ENCODE measurements around the gene RMND5B. TPM values are rescaled to one million over a fixed set of nuclear protein-coding genes. Genes with fewer than 3 reads are reported as not detected.
A peak's percentile ranks its signal among the peaks of the same experiment; 100 is the strongest.

The RMND5B gene
- total RNA-seq, 1 donor from 2014 or later, result 51.3 TPM

GRCh38 chr5:178131446-178131996 is 707 bp downstream of the RMND5B start:
- TF ChIP-seq, protein P1, sequence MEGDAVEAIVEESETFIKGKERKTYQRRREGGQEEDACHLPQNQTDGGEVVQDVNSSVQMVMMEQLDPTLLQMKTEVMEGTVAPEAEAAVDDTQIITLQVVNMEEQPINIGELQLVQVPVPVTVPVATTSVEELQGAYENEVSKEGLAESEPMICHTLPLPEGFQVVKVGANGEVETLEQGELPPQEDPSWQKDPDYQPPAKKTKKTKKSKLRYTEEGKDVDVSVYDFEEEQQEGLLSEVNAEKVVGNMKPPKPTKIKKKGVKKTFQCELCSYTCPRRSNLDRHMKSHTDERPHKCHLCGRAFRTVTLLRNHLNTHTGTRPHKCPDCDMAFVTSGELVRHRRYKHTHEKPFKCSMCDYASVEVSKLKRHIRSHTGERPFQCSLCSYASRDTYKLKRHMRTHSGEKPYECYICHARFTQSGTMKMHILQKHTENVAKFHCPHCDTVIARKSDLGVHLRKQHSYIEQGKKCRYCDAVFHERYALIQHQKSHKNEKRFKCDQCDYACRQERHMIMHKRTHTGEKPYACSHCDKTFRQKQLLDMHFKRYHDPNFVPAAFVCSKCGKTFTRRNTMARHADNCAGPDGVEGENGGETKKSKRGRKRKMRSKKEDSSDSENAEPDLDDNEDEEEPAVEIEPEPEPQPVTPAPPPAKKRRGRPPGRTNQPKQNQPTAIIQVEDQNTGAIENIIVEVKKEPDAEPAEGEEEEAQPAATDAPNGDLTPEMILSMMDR (IDR thresholded peaks at IDR 0.05; ENCODE audit: partially characterized antibody, unreplicated experiment), result no peak
- Mint-ChIP-seq H3K4me1 (ENCODE audit: low read depth, unreplicated experiment) (peaks cover 4% of the 10 kb centered on the region), H3K36me3 (ENCODE audit: unreplicated experiment) (no peaks in the 10 kb centered on the region), H3K4me3 (ENCODE audit: unreplicated experiment) (peak overlapping the region; percentile 96), H3K27ac (ENCODE audit: unreplicated experiment) (peak overlapping the region; percentile 81), H3K9me3 (ENCODE audit: unreplicated experiment) (peaks cover 6% of the 10 kb centered on the region), H3K27me3 (ENCODE audit: unreplicated experiment) (peaks cover 5% of the 10 kb centered on the region)
- DNase-seq, result no peak

DNA sequence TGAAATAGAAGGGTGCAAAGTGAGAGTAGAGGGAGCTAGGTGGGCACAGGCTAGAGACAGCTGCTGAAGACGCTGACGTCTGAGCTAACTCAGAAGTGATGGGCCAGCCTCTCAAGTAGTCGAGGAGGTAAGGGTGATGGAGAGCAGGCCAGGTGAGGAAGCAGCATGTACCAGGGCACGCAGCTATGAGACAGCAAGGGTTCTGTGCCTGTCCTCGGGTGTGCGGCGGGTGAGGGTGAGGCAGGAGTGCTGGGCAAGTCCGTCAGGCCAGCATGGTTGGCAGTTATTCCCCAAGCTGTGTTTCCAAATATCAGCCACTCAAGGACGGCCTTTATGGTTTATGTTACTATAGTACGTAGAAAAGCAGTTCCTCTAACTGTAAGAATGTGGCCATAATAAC is 6.2 kb downstream of the RMND5B start:
- Mint-ChIP-seq H3K27me3 (ENCODE audit: unreplicated experiment) (peaks cover 2% of the 10 kb centered on the region), H3K4me1 (ENCODE audit: low read depth, unreplicated experiment) (no peaks in the 10 kb centered on the region), H3K27ac (ENCODE audit: unreplicated experiment) (no peak overlapping the region), H3K36me3 (ENCODE audit: unreplicated experiment) (no peaks in the 10 kb centered on the region), H3K9me3 (ENCODE audit: unreplicated experiment) (no peaks in the 10 kb centered on the region), H3K4me3 (ENCODE audit: unreplicated experiment) (no peak overlapping the region)
- no peak for DNase-seq
- TF ChIP-seq, protein P1 (IDR thresholded peaks at IDR 0.05; ENCODE audit: partially characterized antibody, unreplicated experiment), result no peak

DNA sequence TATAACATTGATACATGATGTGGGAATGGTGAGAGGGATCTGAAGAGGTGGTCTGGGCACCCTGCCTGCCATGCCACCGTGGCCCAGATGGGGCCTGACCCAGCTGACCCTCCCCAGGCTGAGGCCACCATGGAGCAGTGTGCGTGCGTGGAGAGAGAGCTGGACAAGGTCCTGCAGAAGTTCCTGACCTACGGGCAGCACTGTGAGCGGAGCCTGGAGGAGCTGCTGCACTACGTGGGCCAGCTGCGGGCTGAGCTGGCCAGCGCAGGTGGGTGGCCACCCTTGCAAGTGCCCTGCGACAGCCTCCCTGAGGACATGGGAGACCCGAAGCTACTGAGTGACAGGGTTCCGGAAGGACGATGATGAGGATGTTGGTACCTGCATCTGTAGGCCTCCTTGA is 7.2 kb downstream of the RMND5B start:
- H3K36me3 Mint-ChIP-seq (ENCODE audit: unreplicated experiment), result no peaks in the 10 kb centered on the region
- no peaks in the 10 kb centered on the region for H3K9me3 Mint-ChIP-seq (ENCODE audit: unreplicated experiment)
- no peak overlapping the region for H3K4me3 Mint-ChIP-seq (ENCODE audit: unreplicated experiment)
- TF ChIP-seq, protein P1 (IDR thresholded peaks at IDR 0.05; ENCODE audit: partially characterized antibody, unreplicated experiment), result no peak
- no peaks in the 10 kb centered on the region for H3K4me1 Mint-ChIP-seq (ENCODE audit: low read depth, unreplicated experiment)
- peaks cover 4% of the 10 kb centered on the region for H3K27me3 Mint-ChIP-seq (ENCODE audit: unreplicated experiment)
- H3K27ac Mint-ChIP-seq (ENCODE audit: unreplicated experiment), result no peak overlapping the region
- DNase-seq, result no peak

GRCh38 chr5:178141550-178141949 is 10.7 kb downstream of the RMND5B start:
- H3K4me1 Mint-ChIP-seq (ENCODE audit: low read depth, unreplicated experiment), result peaks cover 2% of the 10 kb centered on the region
- no peaks in the 10 kb centered on the region for H3K36me3 Mint-ChIP-seq (ENCODE audit: unreplicated experiment)
- no peak for DNase-seq

DNA sequence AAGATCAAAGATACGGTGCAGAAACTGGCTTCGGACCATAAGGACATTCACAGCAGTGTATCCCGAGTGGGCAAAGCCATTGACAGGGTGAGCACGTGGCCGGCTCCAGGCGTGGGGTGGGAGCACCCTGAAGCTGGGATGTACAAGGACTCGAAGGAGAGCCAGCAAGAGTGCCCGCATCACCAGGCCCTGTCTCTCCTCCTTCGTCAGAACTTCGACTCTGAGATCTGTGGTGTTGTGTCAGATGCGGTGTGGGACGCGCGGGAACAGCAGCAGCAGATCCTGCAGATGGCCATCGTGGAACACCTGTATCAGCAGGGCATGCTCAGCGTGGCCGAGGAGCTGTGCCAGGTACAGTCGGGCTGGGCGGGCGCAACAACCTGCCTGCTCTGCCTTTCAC is 11.8 kb downstream of the RMND5B start:
- DNase-seq, result no peak
- H3K36me3 Mint-ChIP-seq (ENCODE audit: unreplicated experiment), result no peaks in the 10 kb centered on the region
- H3K4me1 Mint-ChIP-seq (ENCODE audit: low read depth, unreplicated experiment), result peaks cover 2% of the 10 kb centered on the region
- TF ChIP-seq, protein P1 (IDR thresholded peaks at IDR 0.05; ENCODE audit: partially characterized antibody, unreplicated experiment), result no peak
- no peak overlapping the region for H3K27ac Mint-ChIP-seq (ENCODE audit: unreplicated experiment)
- peaks cover 4% of the 10 kb centered on the region for H3K27me3 Mint-ChIP-seq (ENCODE audit: unreplicated experiment)
- peaks cover 2% of the 10 kb centered on the region for H3K9me3 Mint-ChIP-seq (ENCODE audit: unreplicated experiment)
- no peak overlapping the region for H3K4me3 Mint-ChIP-seq (ENCODE audit: unreplicated experiment)

More at GRCh38 chr5:178141550-178141949, 10.7 kb downstream of the RMND5B start:
- Mint-ChIP-seq H3K4me3 (ENCODE audit: unreplicated experiment) (no peak overlapping the region), H3K9me3 (ENCODE audit: unreplicated experiment) (peaks cover 2% of the 10 kb centered on the region), H3K27me3 (ENCODE audit: unreplicated experiment) (peaks cover 4% of the 10 kb centered on the region), H3K27ac (ENCODE audit: unreplicated experiment) (no peak overlapping the region)
- TF ChIP-seq, protein P1 (IDR thresholded peaks at IDR 0.05; ENCODE audit: partially characterized antibody, unreplicated experiment), result no peak

Data from glutamatergic neuron (in vitro differentiated cells).